GM19397 (cell line): Measurements from ENCODE around the gene COL26A1.
"Not testable (repeated sequence)": the region's sequence is repeated elsewhere in the genome, so short reads cannot be mapped to it uniquely, and the experiment has no call there.

Experiments used
- ATAC-seq: cut with Tn5 transposase; IDR thresholded peaks from one replicate; pipeline ENCODE4 v1.9.1; 2021; ENCODE audit warnings: mild to moderate bottlenecking, moderate library complexity; ENCODE audit not compliant: unreplicated experiment

The COL26A1 gene

GRCh38 chr7:101589976-101590662, 227.4 kb downstream of the COL26A1 start:
- ATAC-seq, result no peak

DNA sequence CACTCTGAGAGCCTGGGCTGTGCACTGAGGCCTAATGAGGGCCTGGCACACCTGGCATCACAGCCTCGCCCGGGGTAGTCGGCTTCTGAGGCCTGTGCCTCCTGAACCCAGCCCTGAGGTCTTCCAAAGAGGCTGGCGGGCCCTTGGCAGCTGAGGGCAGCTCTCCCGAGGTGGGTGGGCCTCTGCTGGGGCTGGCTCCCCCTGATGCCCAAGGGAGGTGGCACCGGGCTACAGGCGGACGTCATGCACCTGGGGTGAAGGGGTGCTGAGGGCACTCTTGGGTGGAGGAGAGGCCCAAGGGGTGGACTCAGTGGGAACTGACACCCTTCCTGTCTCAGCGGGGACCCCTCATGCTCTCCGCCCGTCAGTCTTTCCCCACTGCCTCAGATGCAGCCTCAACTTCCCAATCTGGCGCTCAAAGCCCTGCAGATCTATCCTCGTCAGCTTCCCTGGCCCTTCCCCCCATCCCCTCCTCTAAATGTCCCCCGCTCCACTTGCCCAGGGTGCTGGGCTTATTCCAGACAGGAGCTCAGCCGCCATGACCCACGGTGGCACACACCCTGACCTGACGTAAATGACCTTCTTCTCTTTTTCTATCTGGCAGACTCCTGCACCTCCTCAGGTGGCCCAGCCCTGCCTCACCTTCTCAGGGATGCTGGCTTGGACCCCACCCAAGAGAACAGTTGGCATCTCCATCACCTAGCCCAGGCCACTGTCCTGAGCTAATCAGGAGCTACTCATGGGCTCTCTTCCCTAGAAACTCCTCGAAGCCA, 228.2 kb downstream of the COL26A1 start:
- ATAC-seq, result no peak

- ATAC-seq, result no peak
Measured at GRCh38 chr7:101591504-101591903, 228.8 kb downstream of the COL26A1 start.

- ATAC-seq, result no peak
Measured at GRCh38 chr7:101593556-101593955, 230.9 kb downstream of the COL26A1 start.

- ATAC-seq, result no peak
Measured at GRCh38 chr7:101594790-101595189, 232.1 kb downstream of the COL26A1 start.

- no peak for ATAC-seq
Measured at GRCh38 chr7:101595246-101595645, 232.6 kb downstream of the COL26A1 start.

- ATAC-seq, result no peak
Measured at GRCh38 chr7:101595766-101596537, 233.3 kb downstream of the COL26A1 start.

DNA sequence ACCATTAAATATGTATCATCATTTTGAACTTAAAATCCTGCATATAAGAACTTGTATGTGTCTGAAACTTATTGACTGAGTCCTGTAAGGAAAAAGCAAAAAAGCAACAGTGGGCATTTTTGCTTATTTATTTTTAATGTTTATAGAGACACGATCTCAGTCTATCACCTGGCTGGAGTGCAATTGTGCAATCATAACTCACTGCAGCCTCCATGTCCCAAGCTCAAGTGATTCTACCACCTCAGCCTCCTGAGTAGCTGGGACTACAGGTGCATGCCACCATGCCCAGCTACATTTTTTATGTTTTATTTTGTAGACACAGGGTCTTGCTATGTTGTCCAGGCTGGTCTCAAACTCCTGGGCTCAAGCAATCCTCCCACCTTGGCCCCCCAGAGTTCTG, 234.2 kb downstream of the COL26A1 start:
- ATAC-seq, result no peak

DNA sequence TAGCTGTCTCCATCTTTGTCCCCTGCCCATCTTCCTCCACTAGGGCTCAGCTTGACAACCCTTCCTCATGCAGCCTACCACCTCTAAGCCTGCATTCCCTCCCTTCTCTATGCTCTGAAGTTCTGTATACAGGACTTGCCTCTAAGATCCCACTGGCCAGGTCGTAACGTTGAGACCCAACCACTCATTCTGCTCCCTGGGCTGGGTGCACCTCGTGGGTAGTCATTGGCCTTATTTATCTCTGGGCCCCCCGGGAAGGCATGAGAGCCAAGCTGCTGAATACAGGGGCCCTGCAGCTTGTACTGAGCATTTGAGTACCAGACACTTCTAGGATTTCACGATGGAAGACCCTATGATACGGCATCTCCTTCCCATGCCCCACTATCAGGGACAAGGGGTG, 235.3 kb downstream of the COL26A1 start:
- no peak for ATAC-seq

DNA sequence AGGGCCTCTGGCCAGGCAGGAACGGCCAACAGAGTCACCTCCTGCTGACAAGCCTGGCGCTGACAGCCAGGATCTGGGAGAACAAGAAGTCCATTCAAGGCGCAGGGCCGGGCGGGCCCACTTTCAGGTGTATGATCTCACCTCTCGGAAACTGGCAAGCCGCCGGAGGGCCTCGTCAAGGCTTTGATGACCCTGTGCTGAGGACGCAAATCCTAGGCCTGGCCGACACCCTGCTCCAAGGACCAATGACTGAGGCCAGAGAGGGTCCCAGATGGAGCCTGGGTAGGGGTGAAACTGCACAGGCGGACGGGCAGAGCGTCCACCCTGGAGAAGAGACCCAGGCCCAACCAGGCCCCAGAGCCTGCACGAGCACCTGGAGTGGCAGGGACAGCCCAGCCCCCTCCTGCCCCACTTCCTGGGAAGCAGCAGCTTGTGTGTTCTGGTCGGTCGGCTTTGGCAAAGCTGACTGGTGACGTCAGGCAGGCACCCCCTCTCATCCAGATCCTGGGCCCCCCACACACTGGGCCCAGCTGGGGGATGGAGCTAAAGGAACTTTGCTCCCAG, 235.8 kb downstream of the COL26A1 start:
- ATAC-seq, result no peak

GRCh38 chr7:101598986-101599771, 236.5 kb downstream of the COL26A1 start:
- ATAC-seq, result no peak

DNA sequence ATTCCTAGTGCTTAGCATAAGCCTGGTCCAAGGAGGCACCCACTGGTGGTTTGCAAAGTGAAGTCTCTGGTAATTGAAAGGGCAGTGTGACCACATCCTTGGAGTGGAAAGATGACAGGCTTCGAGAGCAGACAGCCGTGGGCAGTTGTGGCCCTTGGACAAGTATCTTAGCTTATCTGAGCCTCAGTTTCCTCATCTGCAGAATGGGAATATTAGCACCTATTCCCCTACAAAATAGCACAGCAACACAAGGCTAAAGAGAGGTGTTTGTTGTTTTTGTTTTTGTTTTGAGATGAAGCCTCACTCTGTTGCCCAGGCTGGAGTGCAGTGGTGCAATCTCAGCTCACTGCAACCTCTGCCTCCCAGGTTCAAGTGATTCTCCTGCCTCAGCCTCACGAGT, 237.1 kb downstream of the COL26A1 start:
- ATAC-seq, result no peak

DNA sequence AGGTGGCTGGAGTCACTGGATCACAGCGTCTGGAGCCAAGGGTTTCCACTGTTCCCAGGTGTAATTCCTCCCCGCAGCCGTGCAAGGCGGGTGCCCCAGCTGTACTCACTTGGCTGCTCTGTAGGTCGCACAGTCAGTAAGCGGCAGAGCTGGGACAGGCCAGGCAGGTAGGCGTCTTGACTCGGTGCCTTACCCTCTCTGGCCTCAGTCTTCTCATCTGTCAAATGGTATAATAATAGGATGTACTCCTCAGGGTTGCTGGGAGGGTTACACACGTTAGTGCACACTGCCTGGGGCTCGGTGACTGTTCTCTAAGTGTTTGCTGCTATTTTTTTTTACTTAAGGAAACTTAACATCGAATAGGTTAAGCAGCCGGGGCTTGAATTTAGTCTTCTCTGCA, 239.4 kb downstream of the COL26A1 start:
- ATAC-seq, result no peak

DNA sequence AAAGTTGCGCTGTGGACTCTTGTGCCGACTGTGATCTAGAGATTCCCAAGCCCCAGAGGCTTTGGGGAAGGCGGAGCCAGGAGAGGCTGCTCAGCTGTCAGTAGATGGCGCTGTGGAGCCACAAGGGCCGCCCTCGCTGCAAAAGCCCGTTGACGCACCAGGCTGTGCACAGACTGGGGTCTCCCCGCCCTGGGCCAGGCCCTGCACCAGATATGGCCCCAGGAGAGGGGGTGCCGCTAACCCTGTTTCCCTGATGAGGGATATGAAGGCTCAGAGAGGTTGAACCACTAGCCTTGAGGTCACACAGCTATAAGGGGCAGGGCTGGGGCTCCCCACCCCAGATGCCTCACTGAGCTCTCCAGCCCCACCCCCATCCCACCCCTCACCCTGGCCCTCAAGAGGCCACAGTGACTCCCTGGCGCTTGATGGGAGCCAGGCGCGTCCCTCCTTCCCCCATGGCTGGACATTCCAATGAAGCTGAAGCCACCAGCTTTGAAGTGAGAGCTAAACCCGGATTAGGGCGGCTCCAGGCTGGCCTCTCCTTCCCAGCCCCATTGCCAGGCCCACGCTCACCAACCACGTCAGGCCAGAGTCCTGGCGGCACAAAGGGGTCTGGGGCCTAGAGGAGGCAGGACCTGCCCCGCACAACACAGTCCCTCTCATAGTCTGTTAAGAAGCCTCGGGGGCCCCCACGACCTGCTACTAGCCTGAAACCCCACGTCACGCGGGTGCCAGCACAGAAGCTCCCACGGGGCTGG, 240.0 kb downstream of the COL26A1 start:
- no peak for ATAC-seq

DNA sequence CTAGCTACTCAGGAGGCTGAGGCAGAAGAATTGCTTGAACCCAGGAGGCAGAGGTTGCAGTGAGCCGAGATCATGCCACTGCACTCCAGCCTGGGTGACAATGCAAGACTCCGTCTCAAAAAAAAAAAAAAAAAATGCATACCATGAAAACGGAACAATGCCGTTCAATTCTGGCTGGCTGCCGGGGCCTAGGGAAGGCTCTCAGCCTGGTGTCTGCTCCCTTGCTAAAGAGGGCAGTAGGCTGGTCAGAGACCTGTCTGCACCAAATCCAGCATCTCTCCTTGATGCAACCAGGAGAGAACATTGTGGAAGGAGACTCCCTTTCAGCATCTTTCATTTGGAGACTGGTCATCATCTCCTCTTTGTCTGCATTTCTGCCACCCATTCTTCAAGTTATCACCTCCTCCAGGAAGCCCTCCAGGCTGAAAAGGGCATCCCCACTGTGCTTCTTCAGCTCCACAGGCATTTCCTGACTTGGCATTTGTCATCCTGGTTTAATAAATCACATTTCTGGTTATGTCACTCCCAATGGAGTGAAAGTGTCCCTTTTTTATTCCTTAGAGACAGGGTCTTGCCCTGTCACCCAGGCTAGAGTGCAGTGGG, 241.8 kb downstream of the COL26A1 start:
- no peak for ATAC-seq

- not testable (repeated sequence) for ATAC-seq
Measured at GRCh38 chr7:101604934-101605332, 242.3 kb downstream of the COL26A1 start.

DNA sequence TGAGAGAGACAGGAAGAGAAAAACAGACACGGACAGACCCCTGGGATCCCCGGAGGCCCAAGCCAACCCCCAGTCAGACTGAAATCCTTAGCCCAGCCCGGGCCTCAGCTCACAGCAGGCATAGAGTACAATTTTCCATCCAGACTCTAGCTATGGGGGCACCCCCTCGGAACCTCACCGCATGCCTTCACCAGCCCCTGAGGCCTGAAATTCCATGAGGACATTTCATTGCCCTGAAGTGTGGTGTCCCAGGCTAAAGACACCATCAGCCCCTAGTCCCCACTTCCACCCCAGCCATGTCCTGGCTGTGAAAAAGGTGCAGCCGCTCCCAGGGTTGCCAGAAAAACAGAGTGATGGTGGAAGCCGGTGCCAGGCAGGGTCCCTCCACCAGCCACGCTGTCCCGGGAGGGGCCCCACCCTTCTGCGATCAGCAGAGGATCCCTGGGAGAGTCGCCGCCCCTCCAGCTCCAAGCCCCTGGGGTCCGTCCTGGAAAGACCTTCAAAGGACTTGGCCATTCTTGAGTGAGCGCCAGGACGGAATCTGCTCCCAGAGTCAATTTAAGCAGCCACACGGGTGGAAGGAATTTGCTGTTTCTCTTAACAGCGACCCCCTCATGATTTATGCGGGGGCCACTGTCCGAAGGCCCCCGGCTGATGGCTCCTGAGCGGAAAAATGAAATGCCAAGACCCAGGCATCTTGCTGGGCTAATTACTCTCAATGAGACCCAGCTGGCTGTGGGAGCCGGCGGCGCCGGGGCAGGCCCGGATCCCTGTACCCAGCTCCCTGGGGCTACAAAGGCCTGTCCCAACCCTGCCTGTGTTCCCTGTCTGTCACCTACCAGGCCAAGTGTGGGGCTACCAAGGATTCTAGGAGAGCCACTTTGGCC, 243.2 kb downstream of the COL26A1 start:
- ATAC-seq, result no peak

DNA sequence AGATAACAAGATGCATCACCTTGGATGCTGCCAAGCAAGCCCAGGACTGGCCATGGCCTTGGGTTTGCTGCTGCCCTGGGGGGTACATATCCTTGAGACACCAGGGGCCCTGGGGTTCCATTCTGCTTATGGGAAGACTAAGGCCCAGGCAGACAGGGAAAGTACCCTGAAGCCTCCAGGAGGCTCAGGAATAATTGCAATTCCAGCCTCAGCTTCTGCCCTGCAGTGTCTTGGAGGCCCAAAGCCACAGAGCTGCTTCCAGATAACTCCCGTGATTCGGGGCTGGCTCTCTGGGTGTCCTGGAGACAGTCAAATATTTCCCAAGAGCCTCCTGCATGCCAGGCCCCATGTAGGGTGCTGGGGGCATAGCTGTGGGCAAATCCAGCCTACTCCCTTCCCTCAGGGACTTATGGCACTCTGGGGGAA, 243.8 kb downstream of the COL26A1 start:
- no peak for ATAC-seq
